NOMO-1 treated with DMSO at 0.1 percent for 48 hours (cell line): Measurements from ENCODE around the gene HCFC1.

Experiments
- DNase-seq: peaks from one replicate; lab custom pipeline; 2025; ENCODE audit not compliant: unreplicated experiment; lab: John Stamatoyannopoulos, UW

HCFC1 gene

DNA sequence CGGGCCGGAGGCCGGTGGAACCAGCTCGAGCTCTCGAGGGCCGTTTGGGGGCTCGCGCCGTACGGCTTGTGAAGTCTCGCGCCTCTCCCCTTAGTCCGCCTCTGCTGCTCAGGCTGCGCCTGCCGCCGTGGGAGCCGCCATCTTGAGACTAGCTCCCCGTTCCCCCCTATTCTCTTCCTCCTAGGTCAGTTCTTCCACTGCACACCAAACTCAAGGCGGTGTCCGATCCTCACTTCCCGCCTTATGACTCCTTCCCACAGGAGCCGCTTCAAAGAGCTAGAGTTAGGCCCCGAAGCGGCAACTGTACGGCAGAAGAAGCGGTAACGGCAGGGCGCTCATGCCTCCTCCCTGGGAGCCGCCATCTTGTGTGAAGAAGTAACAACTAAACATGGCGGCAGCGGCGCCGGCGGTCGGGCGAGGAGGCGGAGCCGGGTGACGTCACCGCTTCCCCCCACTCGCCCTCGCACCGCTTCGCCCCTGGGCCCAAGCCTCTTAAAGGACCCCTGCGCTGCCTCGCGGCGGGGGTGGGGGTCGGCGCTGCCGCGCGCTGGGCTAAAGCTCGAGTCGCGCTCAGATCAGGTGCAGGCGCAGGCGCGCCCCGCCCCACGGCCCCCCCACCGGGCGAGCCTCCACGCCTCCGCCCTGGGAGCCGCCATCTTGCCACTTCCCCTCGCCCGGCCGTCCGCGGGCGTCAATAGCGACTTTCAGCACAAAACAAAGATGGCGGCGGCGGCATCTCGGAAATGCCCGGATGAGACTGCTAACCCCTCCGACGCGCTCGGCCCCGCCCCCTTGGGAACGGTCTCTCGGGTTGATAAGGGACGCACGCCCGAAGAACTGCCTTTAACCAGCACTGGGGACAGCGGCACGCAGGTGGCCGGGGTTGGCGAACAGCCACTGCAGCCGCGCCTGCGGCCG is at the start of gene HCFC1:
HCFC1 (minus strand) TSS at position 369 of the 918 bp plus-strand sequence. CDS start 978 bp downstream, outside the sequence.
- peak; percentile 91 for DNase-seq

DNA sequence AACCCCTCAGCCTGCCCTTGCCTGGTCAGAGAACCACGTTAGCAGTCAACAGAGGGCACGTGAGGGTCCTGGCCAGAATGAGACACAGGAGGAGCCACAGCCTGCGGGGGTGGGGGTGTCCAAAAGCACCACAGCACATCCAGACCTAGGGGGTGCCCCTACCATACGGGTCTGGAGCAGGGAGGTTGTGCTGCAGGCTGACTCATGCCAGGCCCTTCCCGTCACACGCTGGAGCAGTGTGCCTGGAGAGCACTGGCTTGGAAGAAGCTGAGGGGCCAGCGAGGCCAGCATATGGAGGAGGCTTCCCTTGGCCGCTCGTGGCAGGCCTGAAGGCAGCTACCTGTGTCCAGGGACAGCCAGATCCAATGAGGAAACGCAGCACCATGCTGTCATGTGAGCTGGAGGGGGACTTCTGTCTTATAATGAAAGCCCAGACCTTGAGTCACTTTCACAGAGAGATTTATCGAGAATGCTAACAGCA is 49.6 kb upstream of the HCFC1 start:
- no peak for DNase-seq

GRCh38 chrX:154020536-154021115 is 49.0 kb upstream of the HCFC1 start:
- DNase-seq = no peak

DNA sequence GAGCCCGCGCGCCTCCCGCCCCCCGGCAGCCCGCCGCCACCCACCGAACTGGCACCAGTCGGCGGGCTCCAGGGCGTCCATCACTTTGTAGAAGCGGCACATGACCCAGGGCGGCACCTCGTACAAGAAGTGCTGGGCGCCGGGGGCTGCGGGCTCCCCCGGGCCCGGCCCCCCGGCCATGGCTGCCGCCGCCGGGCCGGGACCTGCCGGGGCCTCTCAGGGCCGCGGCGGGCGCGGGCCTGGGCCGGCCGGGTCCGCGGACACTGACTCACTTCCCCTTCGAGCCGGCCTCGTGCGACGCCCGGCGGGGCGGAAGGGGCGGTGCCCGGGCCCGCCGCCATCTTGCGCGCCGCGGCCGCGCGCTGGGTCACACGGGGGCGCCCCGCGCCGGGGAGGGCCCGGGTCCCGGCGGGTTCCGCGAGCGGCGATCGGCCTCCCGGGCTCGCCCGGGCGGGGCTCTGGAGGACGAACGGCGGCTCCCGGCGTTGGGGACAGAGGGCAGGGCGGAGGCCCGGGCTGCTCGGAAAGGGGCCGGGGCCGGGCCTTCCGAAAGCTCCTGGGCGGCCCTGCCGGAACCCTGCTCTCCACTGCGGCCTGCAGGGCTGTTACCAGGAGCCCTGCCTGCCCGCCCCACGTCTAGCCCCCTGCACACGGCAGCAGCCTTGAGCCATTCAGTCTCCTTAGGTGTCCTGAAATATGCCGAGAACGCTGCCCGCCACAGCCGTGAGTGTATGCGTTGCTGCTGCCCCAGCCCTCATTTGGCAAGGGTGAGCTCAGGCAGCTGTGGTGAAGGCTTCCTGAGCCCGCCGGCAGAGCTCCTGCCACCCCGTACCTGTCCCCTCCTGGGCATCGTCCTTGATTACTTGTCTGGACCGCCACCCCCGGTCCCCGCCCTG is 48.3 kb upstream of the HCFC1 start, which contains the start of gene IRAK1:
IRAK1 (minus strand) TSS at position 270 of the 896 bp plus-strand sequence; CDS start at position 180, 90 bp downstream.
- DNase-seq = peak; percentile 40

DNA sequence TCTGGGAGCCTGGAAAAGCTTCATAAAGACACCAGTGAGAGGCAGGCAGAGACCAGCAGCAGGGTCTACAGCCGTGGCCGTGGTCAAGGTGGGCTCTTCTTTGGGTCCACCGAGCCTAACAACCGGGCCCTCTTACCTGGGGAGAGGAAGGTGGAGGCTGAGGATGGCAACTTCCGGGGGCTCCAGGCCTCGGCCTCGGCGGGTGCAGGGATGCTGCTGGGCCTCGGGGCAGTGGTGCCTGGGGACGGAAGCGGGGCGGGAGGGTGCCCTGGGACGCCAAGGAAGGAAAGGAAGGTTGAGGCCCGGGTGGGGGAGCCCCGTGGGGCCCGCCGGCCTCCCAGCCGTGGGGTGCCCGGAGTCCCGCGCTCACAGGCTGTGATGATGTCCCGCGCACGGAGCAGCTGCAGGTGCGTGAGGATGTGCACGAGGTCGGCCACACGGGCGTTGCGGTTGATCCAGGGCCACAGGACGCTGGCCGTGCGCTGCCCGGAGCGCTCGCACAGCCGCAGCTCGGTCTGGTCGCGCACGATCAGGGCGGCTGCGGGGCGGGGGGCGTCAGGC is 47.5 kb upstream of the HCFC1 start:
- DNase-seq = no peak

- no peak for DNase-seq
Observed at GRCh38 chrX:154018518-154019060, 47.0 kb upstream of the HCFC1 start.

- DNase-seq = no peak
Observed at GRCh38 chrX:154017766-154018517, 46.3 kb upstream of the HCFC1 start.

- DNase-seq = no peak
Observed at GRCh38 chrX:154016366-154017076, 44.9 kb upstream of the HCFC1 start.

GRCh38 chrX:154015581-154016264 is 44.1 kb upstream of the HCFC1 start:
- DNase-seq = no peak

- DNase-seq = no peak
Observed at GRCh38 chrX:154014429-154015380, 43.1 kb upstream of the HCFC1 start.

DNA sequence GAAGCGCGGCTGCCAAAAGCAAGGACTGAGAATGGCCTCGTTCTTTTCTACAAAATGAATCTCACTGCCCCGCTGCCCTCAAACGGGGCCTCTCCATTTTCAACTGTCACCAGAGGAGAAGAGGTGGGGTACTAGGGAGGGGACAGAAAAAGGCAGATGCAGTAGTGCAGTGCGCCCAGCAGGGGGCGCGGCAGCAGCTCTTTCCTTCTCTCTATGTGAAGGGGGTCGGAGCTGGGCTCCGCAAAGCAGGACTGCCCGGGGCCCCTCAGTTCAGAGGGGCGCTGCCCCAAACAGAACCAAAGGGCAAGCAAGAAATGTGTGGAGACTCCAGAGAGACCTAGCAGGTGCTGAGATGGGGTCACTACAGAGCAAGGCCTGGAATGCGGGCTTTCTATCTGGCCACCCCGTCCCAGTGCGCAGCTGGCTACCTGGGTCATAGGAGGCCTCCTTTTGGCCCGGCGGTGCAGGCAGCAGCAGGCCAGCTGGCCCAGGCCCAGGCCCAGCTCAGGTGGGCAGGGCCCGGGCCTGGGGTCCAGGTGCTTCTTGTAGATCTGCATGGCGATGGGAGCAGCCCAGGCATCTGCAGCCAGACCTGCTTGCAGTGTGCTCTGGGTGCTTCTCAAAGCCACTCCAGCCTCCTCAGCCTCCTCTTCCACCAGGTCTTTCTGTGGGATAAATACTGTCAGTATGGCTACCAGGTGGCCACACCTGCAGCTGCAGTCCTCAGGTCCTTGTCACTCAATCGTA is 42.2 kb upstream of the HCFC1 start:
- DNase-seq = peak; percentile 17

DNA sequence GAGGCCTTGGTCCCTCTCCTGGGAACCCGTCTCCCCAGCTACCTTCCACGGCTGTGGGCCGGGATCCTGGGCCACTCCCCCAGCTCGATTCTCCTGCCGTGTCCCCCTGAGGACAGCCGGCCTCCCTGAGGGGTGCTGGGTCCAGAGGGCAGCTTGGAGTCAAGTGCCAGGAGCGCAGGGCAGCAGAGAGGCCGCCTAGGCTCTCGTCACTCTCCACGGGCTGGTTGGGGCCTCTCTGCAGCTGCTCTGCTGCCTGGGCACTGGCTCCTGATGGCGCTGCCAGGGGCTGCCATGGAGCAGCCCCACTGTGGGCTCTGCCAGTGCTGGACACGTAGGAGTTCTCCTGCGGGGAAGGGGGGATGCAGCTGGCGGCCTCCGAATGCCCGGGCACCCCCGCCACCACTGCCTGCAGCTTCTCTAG is 41.4 kb upstream of the HCFC1 start:
- no peak for DNase-seq

DNA sequence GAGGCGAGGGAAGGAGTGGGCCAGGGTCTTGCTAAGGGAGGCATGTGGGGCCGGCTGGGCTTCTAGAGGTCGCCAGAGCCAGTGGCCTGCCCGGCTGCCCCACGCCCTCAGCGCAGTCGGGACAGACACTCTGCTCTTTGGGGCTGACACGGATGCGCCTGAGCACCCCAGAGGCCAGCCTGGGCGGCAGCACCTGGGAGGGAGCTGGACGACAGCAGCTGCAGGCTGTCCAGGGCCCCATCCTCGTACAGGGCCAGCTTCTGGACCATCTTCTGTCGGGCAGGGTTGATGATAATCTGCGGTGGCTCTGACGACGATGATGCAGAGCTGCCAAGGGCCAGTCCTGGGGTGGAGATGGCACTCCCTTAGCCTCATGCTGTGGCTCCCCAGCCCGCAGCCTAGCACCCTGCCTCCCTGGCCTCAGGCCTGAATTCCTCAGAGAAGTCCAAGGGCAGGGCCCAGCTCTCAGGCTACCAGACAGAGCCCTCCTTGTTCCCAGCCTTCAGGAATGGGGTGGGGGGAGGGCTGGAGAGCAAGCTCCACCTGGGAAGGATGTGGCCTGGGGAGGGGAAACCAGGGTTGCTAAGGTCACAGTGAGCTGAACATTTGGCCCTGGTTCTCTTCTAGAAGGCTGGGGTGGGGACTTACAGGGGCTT is 40.8 kb upstream of the HCFC1 start:
- no peak for DNase-seq

- no peak for DNase-seq
Observed at GRCh38 chrX:154011376-154012335, 40.0 kb upstream of the HCFC1 start.
